Measurements from ENCODE around the gene TPX2.

DNA sequence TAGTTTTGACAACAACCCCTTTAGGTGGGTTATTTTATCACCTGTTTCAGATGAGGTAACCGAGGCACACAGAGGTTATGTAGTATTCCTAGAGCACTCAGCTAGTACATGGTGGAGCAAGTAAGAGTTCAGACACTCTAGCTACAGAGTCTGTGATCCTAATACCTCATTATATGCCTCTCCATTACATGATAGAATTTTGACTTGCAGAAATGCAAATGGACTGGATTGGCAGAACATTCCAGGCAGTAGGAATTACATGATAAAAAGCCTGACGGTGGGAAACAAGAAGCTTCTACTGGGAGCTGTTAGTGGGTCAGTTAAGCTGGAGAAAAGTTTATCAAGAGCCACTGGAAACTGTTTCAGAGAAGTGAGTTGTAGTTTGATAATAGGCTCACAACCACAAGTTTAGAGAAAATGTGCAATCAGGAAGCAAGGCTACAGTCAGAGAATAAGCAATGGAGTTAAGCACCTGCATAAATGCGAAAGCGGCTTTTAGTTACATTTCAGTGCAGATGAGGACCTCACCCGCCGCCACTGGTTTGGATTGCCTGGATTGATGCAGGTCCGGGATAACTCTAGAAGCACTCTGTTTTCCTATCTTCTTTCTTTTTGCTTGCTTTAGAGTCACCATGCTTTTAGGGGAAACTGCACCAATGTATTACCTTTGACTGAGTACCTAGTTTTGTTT, 45.4 kb downstream of the TPX2 start:
- no peak for TF ChIP-seq POLR2AphosphoS5 (IDR thresholded peaks at IDR 0.05; ENCODE audit: low read depth, low read length)
- TF ChIP-seq POLR2A (IDR thresholded peaks at IDR 0.05; ENCODE audit: low read depth, low read length): no peak
- TF ChIP-seq TAF1 (IDR thresholded peaks at IDR 0.05; ENCODE audit: borderline replicate concordance, low read depth, low read length): no peak

Data from GM12892 (cell line).